H1 (cell line): ENCODE data around the gene LTBP1. TPM values are rescaled to one million over a fixed set of nuclear protein-coding genes. Genes with fewer than 3 reads are reported as not detected.
A peak's percentile ranks its signal among the peaks of the same experiment; 100 is the strongest.

Source experiments
- CTCF ChIA-PET: fragments of 300-600 bp; sonication (Branson Sonifier 250); formaldehyde crosslinking; loops from one replicate; lab custom pipeline; 2021; ENCODE audit not compliant: partially characterized antibody; lab: Charles Lee
- POLR2A ChIA-PET: fragments of 300-600 bp; sonication (Branson Sonifier 250); formaldehyde crosslinking; loops from one replicate; lab custom pipeline; 2021; ENCODE audit warnings: inconsistent platforms; ENCODE audit not compliant: partially characterized antibody; lab: Charles Lee
- DNase-seq, 2 experiments: peaks; one replicate each; pipeline versions ENCODE4 v3.0.0 to v3.0.0-alpha.2; 2010 to 2022; ENCODE audit warnings: low spot score in 2 of 2, low read depth in 1 of 2, mixed read lengths in 1 of 2
- FAIRE-seq: peaks from 2 replicates; lab custom pipeline; 2011; peaks lifted over from hg19 to GRCh38; lab: Jason Lieb, UNC
- H2AFZ ChIP-seq: 2 replicates; pipeline ENCODE4 v1.8.1; 2012; ENCODE audit warnings: low read length, inconsistent platforms
- H2AK5ac ChIP-seq: 2 replicates; pipeline ENCODE4 v1.6.1; 2013; ENCODE audit warnings: low read depth, low read length
- H2BK120ac ChIP-seq: replicated peaks from 2 replicates; pipeline ENCODE3; 2013; ENCODE audit warnings: low read depth, low read length, inconsistent platforms
- H2BK12ac ChIP-seq: 2 replicates; pipeline ENCODE4 v1.6.1; 2013; ENCODE audit warnings: low read depth, low read length
- H2BK15ac ChIP-seq: 2 replicates; pipeline ENCODE4 v1.6.1; 2013; ENCODE audit warnings: low read length
- H2BK20ac ChIP-seq: 2 replicates; pipeline ENCODE4 v1.6.1; 2013; ENCODE audit warnings: low read length
- H2BK5ac ChIP-seq: 2 replicates; pipeline ENCODE4 v1.6.1; 2013; ENCODE audit warnings: low read depth, low read length
- H3K14ac ChIP-seq: 2 replicates; pipeline ENCODE4 v1.6.1; 2013; ENCODE audit warnings: inconsistent platforms; ENCODE audit not compliant: insufficient read length
- H3K18ac ChIP-seq: 2 replicates; pipeline ENCODE4 v1.6.1; 2013; ENCODE audit warnings: low read length; ENCODE audit errors: extremely low read depth
- H3K23ac ChIP-seq: 2 replicates; pipeline ENCODE4 v1.6.1; 2013; ENCODE audit warnings: inconsistent platforms; ENCODE audit not compliant: insufficient read length
- H3K23me2 ChIP-seq: 2 replicates; pipeline ENCODE4 v1.6.1; 2013; ENCODE audit warnings: low read depth, low read length
- H3K27ac ChIP-seq: 2 replicates; pipeline ENCODE4 v1.6.1; 2011; ENCODE audit warnings: low read depth, low read length, inconsistent platforms
- H3K27me3 ChIP-seq, 4 experiments: replicated peaks in 1 of 4; 1 replicate in 1 of 4; 2 replicates in 3 of 4; pipeline versions ENCODE4 v1.6.1 to v1.8.1; 2011 to 2013; ENCODE audit warnings: low read length in 3 of 4, mild to moderate bottlenecking in 3 of 4, inconsistent platforms in 2 of 4, mixed read lengths in 2 of 4, moderate library complexity in 1 of 4; ENCODE audit not compliant: control insufficient read depth in 3 of 4, insufficient read depth in 3 of 4; ENCODE audit errors: extremely low read depth in 1 of 4
- H3K36me3 ChIP-seq, 4 experiments: 2 replicates each; pipeline versions ENCODE4 v1.6.1 to v1.8.1; 2011 to 2013; ENCODE audit warnings: mild to moderate bottlenecking in 4 of 4, low read length in 3 of 4, moderate library complexity in 2 of 4, control low read depth in 1 of 4, inconsistent platforms in 1 of 4; ENCODE audit not compliant: insufficient read depth in 4 of 4, control insufficient read depth in 2 of 4
- H3K4ac ChIP-seq: replicated peaks from 2 replicates; pipeline ENCODE3; 2013; ENCODE audit warnings: low read length, low read depth, mixed read lengths, inconsistent platforms; ENCODE audit not compliant: insufficient read length
- H3K4me1 ChIP-seq, 4 experiments: replicated peaks in 1 of 4; 1 replicate in 1 of 4; 2 replicates in 3 of 4; pipeline versions ENCODE4 v1.6.1 to v1.8.1; 2011 to 2013; ENCODE audit warnings: low read length in 3 of 4, inconsistent platforms in 2 of 4, mixed read lengths in 1 of 4; ENCODE audit not compliant: insufficient read depth in 4 of 4, control insufficient read depth in 3 of 4
- H3K4me2 ChIP-seq, 2 experiments: 2 replicates each; pipeline versions ENCODE4 v1.6.1 to v1.8.1; 2011 to 2013; ENCODE audit warnings: low read depth in 2 of 2, low read length in 2 of 2, control low read depth in 1 of 2, inconsistent platforms in 1 of 2, mild to moderate bottlenecking in 1 of 2; ENCODE audit not compliant: insufficient read depth in 1 of 2
- H3K4me3 ChIP-seq, 4 experiments: fragments of 200-600, 300-600 bp in 1 of 4; sonication (generic), shearing (Covaris generic), sonication (Bioruptor Twin) in 1 of 4; 2 replicates each; pipeline versions ENCODE4 v1.5.1 to v1.8.1; 2011 to 2016; ENCODE audit warnings: low read length in 4 of 4, low read depth in 3 of 4, control low read depth in 2 of 4, inconsistent platforms in 2 of 4, mild to moderate bottlenecking in 2 of 4, mixed read lengths in 1 of 4, moderate library complexity in 1 of 4; ENCODE audit not compliant: insufficient read depth in 2 of 4; ENCODE audit errors: extremely low read depth in 1 of 4
- H3K56ac ChIP-seq: replicated peaks from 2 replicates; pipeline ENCODE3; 2013; ENCODE audit warnings: low read depth, mild to moderate bottlenecking, mixed read lengths, low read length, inconsistent platforms; ENCODE audit not compliant: insufficient read length
- H3K79me1 ChIP-seq: 2 replicates; pipeline ENCODE4 v1.6.1; 2013; ENCODE audit warnings: low read depth, low read length, control low read depth
- H3K79me2 ChIP-seq, 2 experiments: 2 replicates each; pipeline versions ENCODE4 v1.6.1 to v1.8.1; 2012 to 2013; ENCODE audit warnings: low read length in 2 of 2, mild to moderate bottlenecking in 2 of 2, inconsistent platforms in 1 of 2; ENCODE audit not compliant: insufficient read depth in 2 of 2, control insufficient read depth in 1 of 2
- H3K9ac ChIP-seq, 4 experiments: replicated peaks in 1 of 4; 1 replicate in 1 of 4; 2 replicates in 3 of 4; pipeline versions ENCODE4 v1.6.1 to v1.8.1; 2011 to 2013; ENCODE audit warnings: low read depth in 3 of 4, low read length in 3 of 4, control low read depth in 2 of 4, mild to moderate bottlenecking in 2 of 4, moderate library complexity in 2 of 4, inconsistent platforms in 1 of 4; ENCODE audit errors: extremely low read depth in 1 of 4
- H3K9me3 ChIP-seq, 2 experiments: 2 replicates each; pipeline versions ENCODE4 v1.6.1 to v1.8.1; 2012 to 2013; ENCODE audit warnings: mild to moderate bottlenecking in 2 of 2, moderate library complexity in 2 of 2, control low read depth in 1 of 2, inconsistent platforms in 1 of 2, low read depth in 1 of 2, low read length in 1 of 2, mixed read lengths in 1 of 2; ENCODE audit not compliant: insufficient read depth in 2 of 2
- H4K20me1 ChIP-seq, 2 experiments: replicated peaks in 1 of 2; 2 replicates each; pipeline versions ENCODE3 to v1.8.1; 2011 to 2013; ENCODE audit warnings: inconsistent platforms in 2 of 2, low read length in 2 of 2, mild to moderate bottlenecking in 1 of 2; ENCODE audit not compliant: insufficient read depth in 2 of 2, control insufficient read depth in 1 of 2
- H4K5ac ChIP-seq: 2 replicates; pipeline ENCODE4 v1.6.1; 2013; ENCODE audit warnings: low read length, low read depth, mixed read lengths, inconsistent platforms; ENCODE audit not compliant: insufficient read length
- H4K8ac ChIP-seq: 2 replicates; pipeline ENCODE4 v1.8.0; 2013; ENCODE audit warnings: mild to moderate bottlenecking, moderate library complexity, low read length, inconsistent platforms; ENCODE audit not compliant: insufficient read depth; ENCODE audit errors: extremely low read depth
- H4K91ac ChIP-seq: replicated peaks from 2 replicates; pipeline ENCODE3; 2013; ENCODE audit warnings: low read length, mixed read lengths, inconsistent platforms; ENCODE audit not compliant: insufficient read length
- ATF2 ChIP-seq: IDR thresholded peaks from 2 replicates; pipeline ENCODE4 v1.6.1; 2012; ENCODE audit warnings: low read length, inconsistent platforms
- CHD1 ChIP-seq: IDR thresholded peaks from 2 replicates; pipeline ENCODE4 v1.6.1; 2012; ENCODE audit warnings: low read depth, low read length, improper control_type of control experiment
- EP300 ChIP-seq, 2 experiments: IDR thresholded peaks; 1 replicate in 1 of 2; 2 replicates in 1 of 2; pipeline ENCODE4 v1.6.1; 2011 to 2012; ENCODE audit warnings: low read depth in 2 of 2, low read length in 2 of 2, mild to moderate bottlenecking in 2 of 2, borderline replicate concordance in 1 of 2, inconsistent platforms in 1 of 2, moderate library complexity in 1 of 2
- GTF2F1 ChIP-seq: IDR thresholded peaks from 2 replicates; pipeline ENCODE4 v1.6.1; 2012; ENCODE audit warnings: low read depth, low read length, improper control_type of control experiment, borderline replicate concordance
- HDAC2 ChIP-seq, 2 experiments: fragments of 300-600 bp in 1 of 2; sonication (generic) in 1 of 2; IDR thresholded peaks; 2 replicates each; pipeline ENCODE4 v1.6.1; 2011 to 2012; ENCODE audit warnings: low read depth in 2 of 2, low read length in 2 of 2, mild to moderate bottlenecking in 2 of 2, moderate library complexity in 2 of 2, borderline replicate concordance in 1 of 2, inconsistent platforms in 1 of 2
- POLR2AphosphoS5 ChIP-seq: IDR thresholded peaks from 2 replicates; pipeline ENCODE4 v1.6.1; 2011; ENCODE audit warnings: low read depth, low read length
- SP4 ChIP-seq: IDR thresholded peaks from 2 replicates; pipeline ENCODE4 v1.6.1; 2012; ENCODE audit warnings: low read length, inconsistent platforms
- polyA plus RNA-seq, 7 experiments: library from polyadenylated mRNA; depleted of rRNA in 3 of 7; stranded (reverse) in 5 of 7; unstranded in 2 of 7; fragments of >200 nt in 5 of 7; fragments of 200-250 nt in 2 of 7; gene quantifications; 1 replicate in 5 of 7; 2 replicates in 1 of 7; 4 replicates in 1 of 7; pipeline versions ENCODE4 v1.2.1 to v1.2.3, GENCODE V29; 2011 to 2013; ENCODE audit warnings: missing spikeins in 2 of 7, mixed read lengths in 2 of 7
- total RNA-seq: library from RNA; stranded (reverse); fragmentation: NEBNext Ultra II Directional; extraction: Animal tissue kit (Norgen Biotek cat#: 25700); gene quantifications from 2 replicates; pipeline ENCODE4 v1.2.1, GENCODE V29; 2021
- TF ChIP-seq, protein P1 (sequence below): IDR thresholded peaks from 2 replicates; pipeline ENCODE4 v1.6.1; 2011; ENCODE audit warnings: low read length, improper control_type of control experiment
- TF ChIP-seq, protein P2 (sequence below), 3 experiments: IDR thresholded peaks; 1 replicate in 2 of 3; 2 replicates in 1 of 3; pipeline versions ENCODE4 v1.5.1 to v1.6.1; 2011; ENCODE audit warnings: low read length in 3 of 3, mild to moderate bottlenecking in 3 of 3, inconsistent platforms in 2 of 3, low read depth in 1 of 3, moderate library complexity in 1 of 3; ENCODE audit not compliant: insufficient read depth in 1 of 3; ENCODE audit errors: control extremely low read depth in 1 of 3

The LTBP1 gene
- total and polyA plus RNA-seq, 2 of the 8 experiments (the other 6 are each of a cell fraction or from before 2014, with no cell fraction given): 15.4 to 24.7 TPM

GRCh38 chr2:33168425-33168824 is 221.7 kb downstream of the LTBP1 start:
- Histone ChIP-seq H2BK5ac (no peak overlapping the region), H3K9me3 (peaks cover 0 to 5% of the 10 kb centered on the region in 2 experiments; a peak in 1 of 4 replicates), H2BK120ac (no peak overlapping the region), H4K91ac (no peak overlapping the region), H3K9ac (no peak overlapping the region), H2BK20ac (no peak overlapping the region), H3K23ac (no peak overlapping the region), H3K27ac (no peak overlapping the region), H2AFZ (no peak overlapping the region), H3K36me3 (no peaks in the 10 kb centered on the region), H2AK5ac (no peak overlapping the region), H3K23me2 (peaks cover 1% of the 10 kb centered on the region; the same call in 1 of the 2 replicates), H3K79me2 (no peaks in the 10 kb centered on the region), H3K56ac (no peak overlapping the region), H3K79me1 (no peaks in the 10 kb centered on the region), H3K27me3 (no peaks in the 10 kb centered on the region), H3K18ac (no peak overlapping the region), H3K14ac (no peak overlapping the region), H3K4me2 (no peak overlapping the region), H3K4ac (peak overlapping the region; percentile 72), H4K20me1 (no peaks in the 10 kb centered on the region), H4K8ac (no peak overlapping the region), H2BK12ac (no peak overlapping the region), H3K4me3 (no peak overlapping the region), H2BK15ac (no peak overlapping the region), H3K4me1 (no peaks in the 10 kb centered on the region), H4K5ac (no peak overlapping the region)
- FAIRE-seq (no peak), DNase-seq (no peak)
- ChIA-PET POLR2A (no interaction called here), CTCF (interaction anchor here (0.6 to 1.5 kb wide), 3 partner anchors 19 to 356 kb away, joined by 3 to 4 read pairs (median 4); no protein-coding TSS in a partner anchor)
- no peak for TF ChIP-seq POLR2AphosphoS5
- TF ChIP-seq ATF2: no peak
- TF ChIP-seq HDAC2 (IDR thresholded peaks at IDR 0.05; ENCODE audit: borderline replicate concordance in 1 of 2, low read depth in 2 of 2, low read length in 2 of 2): no peak
- TF ChIP-seq, protein P1, sequence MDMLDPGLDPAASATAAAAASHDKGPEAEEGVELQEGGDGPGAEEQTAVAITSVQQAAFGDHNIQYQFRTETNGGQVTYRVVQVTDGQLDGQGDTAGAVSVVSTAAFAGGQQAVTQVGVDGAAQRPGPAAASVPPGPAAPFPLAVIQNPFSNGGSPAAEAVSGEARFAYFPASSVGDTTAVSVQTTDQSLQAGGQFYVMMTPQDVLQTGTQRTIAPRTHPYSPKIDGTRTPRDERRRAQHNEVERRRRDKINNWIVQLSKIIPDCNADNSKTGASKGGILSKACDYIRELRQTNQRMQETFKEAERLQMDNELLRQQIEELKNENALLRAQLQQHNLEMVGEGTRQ: no peak
- no peak for TF ChIP-seq SP4
- TF ChIP-seq GTF2F1: no peak
- TF ChIP-seq, protein P2, sequence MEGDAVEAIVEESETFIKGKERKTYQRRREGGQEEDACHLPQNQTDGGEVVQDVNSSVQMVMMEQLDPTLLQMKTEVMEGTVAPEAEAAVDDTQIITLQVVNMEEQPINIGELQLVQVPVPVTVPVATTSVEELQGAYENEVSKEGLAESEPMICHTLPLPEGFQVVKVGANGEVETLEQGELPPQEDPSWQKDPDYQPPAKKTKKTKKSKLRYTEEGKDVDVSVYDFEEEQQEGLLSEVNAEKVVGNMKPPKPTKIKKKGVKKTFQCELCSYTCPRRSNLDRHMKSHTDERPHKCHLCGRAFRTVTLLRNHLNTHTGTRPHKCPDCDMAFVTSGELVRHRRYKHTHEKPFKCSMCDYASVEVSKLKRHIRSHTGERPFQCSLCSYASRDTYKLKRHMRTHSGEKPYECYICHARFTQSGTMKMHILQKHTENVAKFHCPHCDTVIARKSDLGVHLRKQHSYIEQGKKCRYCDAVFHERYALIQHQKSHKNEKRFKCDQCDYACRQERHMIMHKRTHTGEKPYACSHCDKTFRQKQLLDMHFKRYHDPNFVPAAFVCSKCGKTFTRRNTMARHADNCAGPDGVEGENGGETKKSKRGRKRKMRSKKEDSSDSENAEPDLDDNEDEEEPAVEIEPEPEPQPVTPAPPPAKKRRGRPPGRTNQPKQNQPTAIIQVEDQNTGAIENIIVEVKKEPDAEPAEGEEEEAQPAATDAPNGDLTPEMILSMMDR (IDR thresholded peaks at IDR 0.05; ENCODE audit: control extremely low read depth in 1 of 3, insufficient read depth in 1 of 3, low read depth in 1 of 3, low read length in 3 of 3): no peak
- no peak for TF ChIP-seq EP300 (IDR thresholded peaks at IDR 0.05; ENCODE audit: borderline replicate concordance in 1 of 2, low read depth in 2 of 2, low read length in 2 of 2)
- TF ChIP-seq CHD1: no peak
